ENCODE data around the gene ITPKC. TPM values are rescaled to one million over a fixed set of nuclear protein-coding genes. Genes with fewer than 3 reads are reported as not detected.
A peak's percentile ranks its signal among the peaks of the same experiment; 100 is the strongest.

The ITPKC gene
- total and polyA plus RNA-seq, 2 of the 13 experiments (the other 11 are each of a cell fraction or from before 2014, with no cell fraction given), result 6.9 to 11.2 TPM

DNA sequence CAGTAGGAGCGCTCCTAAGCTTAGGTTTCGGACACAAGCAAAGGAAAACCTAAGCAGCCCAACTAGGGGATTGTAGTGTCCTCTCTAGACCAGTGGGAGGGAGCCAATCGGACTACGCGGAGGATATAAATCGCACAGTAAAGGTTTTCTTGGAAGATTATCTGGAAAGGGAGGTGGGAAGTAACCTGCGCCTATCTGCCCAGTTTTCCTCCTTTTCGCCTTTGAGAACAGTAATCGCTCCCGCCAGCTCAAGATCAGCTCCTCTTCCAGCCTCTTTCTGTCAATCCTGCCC is 60.7 kb downstream of the ITPKC start:
- Histone ChIP-seq H3K27ac (ENCODE audit: extremely low read length, insufficient read depth, low read length) (peak overlapping the region; percentile 97), H3K36me3 (replicated peaks in 1 of 2; ENCODE audit: control insufficient read depth in 1 of 2, insufficient read depth in 2 of 2, low read length in 2 of 2) (no peaks in the 10 kb centered on the region), H3K9ac (ENCODE audit: insufficient read depth, low read depth, low read length) (peak overlapping the region; percentile 90), H3K4me1 (ENCODE audit: insufficient read depth, low read length) (peaks cover 31% of the 10 kb centered on the region), H3K9me3 (ENCODE audit: low read length) (no peaks in the 10 kb centered on the region), H3K4me2 (ENCODE audit: low read depth, low read length) (peak overlapping the region; percentile 95), H3K4me3 (replicated peaks in 1 of 3; ENCODE audit: insufficient read depth in 1 of 3, low read depth in 2 of 3, low read length in 3 of 3) (peak overlapping the region; percentile 54 to 81 (median 62); a peak in 5 of 6 replicates), H4K20me1 (ENCODE audit: insufficient read depth, low read length) (no peaks in the 10 kb centered on the region), H3K27me3 (ENCODE audit: control insufficient read depth in 1 of 2, insufficient read depth in 2 of 2, low read length in 2 of 2) (no peaks in the 10 kb centered on the region; a peak in 1 of 5 replicates), H2AFZ (ENCODE audit: low read length) (peak overlapping the region; percentile 16), H3K79me2 (ENCODE audit: insufficient read depth, low read length) (no peaks in the 10 kb centered on the region)
- intact Hi-C loops (cut with micrococcal nuclease; ENCODE audit: unreplicated experiment), result no loop called here
- ATAC-seq, result no peak
- no peak for DNase-seq (ENCODE audit: low spot score)
- CTCF ChIA-PET (ENCODE audit: low intra/inter-chr PET ratio, low total read pairs), result no interaction called here
- 0% methylated on average over 8 of the region's 10 CpGs for WGBS (ENCODE audit: low lambda C conversion rate)
- TSS peak; percentile 98 for BruUV-seq (replicated peaks)
- in situ Hi-C loops (cut with HindIII; ENCODE audit: extremely low pct_ligation_motif_present, low pct_unique_long_range_greater_than_20kb), result no loop called here
- no peak for FAIRE-seq
- POLR2A ChIA-PET, result interaction anchor here (0.6 to 4.1 kb wide), 24 partner anchors 7 to 780 kb away, joined by 3 to 90 read pairs (median 6); partner anchors contain the start of genes ACTMAP, COQ8B, EGLN2 and ITPKC
- TF ChIP-seq FOXC1 (CRISPR knock-in tag; IDR thresholded peaks at IDR 0.05; ENCODE audit: borderline replicate concordance) (0 out of 2 replicates have a peak, but pooled peaks have one; percentile 21), MXD4 (CRISPR knock-in tag; IDR thresholded peaks at IDR 0.05) (0 out of 2 replicates have a peak, but pooled peaks have one; percentile 7), RFXAP (CRISPR knock-in tag; IDR thresholded peaks at IDR 0.05; ENCODE audit: borderline replicate concordance) (peak; percentile 99), SOX6 (IDR thresholded peaks at IDR 0.05) (no peak), SOX6 (CRISPR knock-in tag; IDR thresholded peaks at IDR 0.05) (0 out of 2 replicates have a peak, but pooled peaks have one; percentile 33), GATA4 (IDR thresholded peaks at IDR 0.05; ENCODE audit: borderline replicate concordance, low read depth) (peak; percentile 5; the same call in 1 of the 2 replicates), ARID4A (CRISPR knock-in tag; IDR thresholded peaks at IDR 0.05; ENCODE audit: borderline replicate concordance) (peak; percentile 42; the same call in 1 of the 2 replicates), LCORL (IDR thresholded peaks at IDR 0.05) (no peak), LCORL (CRISPR knock-in tag; IDR thresholded peaks at IDR 0.05) (0 out of 2 replicates have a peak, but pooled peaks have one; percentile 11), MAFG (CRISPR knock-in tag; IDR thresholded peaks at IDR 0.05) (no peak), FOXK2 (IDR thresholded peaks at IDR 0.05) (no peak), YEATS4 (CRISPR knock-in tag; IDR thresholded peaks at IDR 0.05; ENCODE audit: borderline replicate concordance) (peak; percentile 57; the same call in 1 of the 2 replicates), MEF2D (CRISPR knock-in tag; IDR thresholded peaks at IDR 0.05) (no peak), ETV5 (CRISPR knock-in tag; IDR thresholded peaks at IDR 0.05; ENCODE audit: borderline replicate concordance) (no peak), CREB1 (IDR thresholded peaks at IDR 0.05) (no peak), CREB1 (CRISPR knock-in tag; IDR thresholded peaks at IDR 0.05) (peak; percentile 78; the same call in 1 of the 2 replicates), NFKB2 (CRISPR knock-in tag; IDR thresholded peaks at IDR 0.05; ENCODE audit: borderline replicate concordance) (no peak), POLR2G (IDR thresholded peaks at IDR 0.05; ENCODE audit: low read depth, low read length) (peak; percentile 63; the same call in 1 of the 2 replicates)
- TF ChIP-seq, protein P1, sequence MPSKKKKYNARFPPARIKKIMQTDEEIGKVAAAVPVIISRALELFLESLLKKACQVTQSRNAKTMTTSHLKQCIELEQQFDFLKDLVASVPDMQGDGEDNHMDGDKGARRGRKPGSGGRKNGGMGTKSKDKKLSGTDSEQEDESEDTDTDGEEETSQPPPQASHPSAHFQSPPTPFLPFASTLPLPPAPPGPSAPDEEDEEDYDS (CRISPR knock-in tag; IDR thresholded peaks at IDR 0.05), result 0 out of 2 replicates have a peak, but pooled peaks have one; percentile 14
- TF ChIP-seq, protein P2, sequence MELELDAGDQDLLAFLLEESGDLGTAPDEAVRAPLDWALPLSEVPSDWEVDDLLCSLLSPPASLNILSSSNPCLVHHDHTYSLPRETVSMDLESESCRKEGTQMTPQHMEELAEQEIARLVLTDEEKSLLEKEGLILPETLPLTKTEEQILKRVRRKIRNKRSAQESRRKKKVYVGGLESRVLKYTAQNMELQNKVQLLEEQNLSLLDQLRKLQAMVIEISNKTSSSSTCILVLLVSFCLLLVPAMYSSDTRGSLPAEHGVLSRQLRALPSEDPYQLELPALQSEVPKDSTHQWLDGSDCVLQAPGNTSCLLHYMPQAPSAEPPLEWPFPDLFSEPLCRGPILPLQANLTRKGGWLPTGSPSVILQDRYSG (CRISPR knock-in tag; IDR thresholded peaks at IDR 0.05), result 0 out of 2 replicates have a peak, but pooled peaks have one; percentile 21

Measured in HepG2 (cell line).